ENCODE data around the gene TPCN2.

DNA sequence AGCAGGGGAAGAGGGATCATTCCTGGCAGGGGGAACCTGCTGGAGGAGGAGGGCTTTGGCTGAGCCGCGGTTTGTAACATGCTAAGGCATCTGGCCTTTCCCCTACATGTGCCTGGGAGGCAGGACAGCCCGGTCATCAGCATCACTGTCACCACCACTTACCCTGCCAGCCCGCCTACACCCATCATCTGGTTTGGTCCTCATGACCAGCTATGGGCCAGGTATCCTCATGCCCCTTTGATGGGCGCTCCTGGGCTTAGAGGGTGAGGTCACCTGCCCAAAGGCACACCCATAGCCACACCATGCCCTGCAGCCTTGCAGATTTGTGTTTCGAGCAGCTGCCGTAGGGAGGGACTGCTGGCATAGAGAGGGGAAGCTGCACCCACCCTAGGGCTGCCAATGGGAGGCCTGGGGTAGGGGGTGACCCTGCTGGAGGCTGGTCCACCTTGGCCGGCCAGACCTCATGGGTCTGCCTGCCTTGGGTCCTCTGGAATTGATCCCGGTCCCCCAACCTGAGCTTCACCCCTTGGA lies 38.3 kb upstream of the TPCN2 start:
- TF ChIP-seq ZBTB26 (CRISPR knock-in tag; IDR thresholded peaks at IDR 0.05) (no peak), POLR2AphosphoS2 (IDR thresholded peaks at IDR 0.05; ENCODE audit: low read length) (no peak)

All from K562 (cell line).